Activated T-cell treated with anti-CD3 and anti-CD28 coated beads, Interleukin-2, amount 50 U/mL, for 48 hours (primary cell): ENCODE data around the gene AXIN1.
"Not testable (repeated sequence)": the region's sequence is repeated elsewhere in the genome, so short reads cannot be mapped to it uniquely, and the experiment has no call there.

Experiments
- DNase-seq, 2 experiments: peaks; one replicate each; pipeline ENCODE4 v3.0.0-alpha.2; 2020

The AXIN1 gene

GRCh38 chr16:331181-331814, 21.2 kb downstream of the AXIN1 start:
- not testable (repeated sequence) for DNase-seq

- DNase-seq, result no peak
These were observed 21.8 kb downstream of the AXIN1 start for GRCh38 chr16:330741-331140.

DNA sequence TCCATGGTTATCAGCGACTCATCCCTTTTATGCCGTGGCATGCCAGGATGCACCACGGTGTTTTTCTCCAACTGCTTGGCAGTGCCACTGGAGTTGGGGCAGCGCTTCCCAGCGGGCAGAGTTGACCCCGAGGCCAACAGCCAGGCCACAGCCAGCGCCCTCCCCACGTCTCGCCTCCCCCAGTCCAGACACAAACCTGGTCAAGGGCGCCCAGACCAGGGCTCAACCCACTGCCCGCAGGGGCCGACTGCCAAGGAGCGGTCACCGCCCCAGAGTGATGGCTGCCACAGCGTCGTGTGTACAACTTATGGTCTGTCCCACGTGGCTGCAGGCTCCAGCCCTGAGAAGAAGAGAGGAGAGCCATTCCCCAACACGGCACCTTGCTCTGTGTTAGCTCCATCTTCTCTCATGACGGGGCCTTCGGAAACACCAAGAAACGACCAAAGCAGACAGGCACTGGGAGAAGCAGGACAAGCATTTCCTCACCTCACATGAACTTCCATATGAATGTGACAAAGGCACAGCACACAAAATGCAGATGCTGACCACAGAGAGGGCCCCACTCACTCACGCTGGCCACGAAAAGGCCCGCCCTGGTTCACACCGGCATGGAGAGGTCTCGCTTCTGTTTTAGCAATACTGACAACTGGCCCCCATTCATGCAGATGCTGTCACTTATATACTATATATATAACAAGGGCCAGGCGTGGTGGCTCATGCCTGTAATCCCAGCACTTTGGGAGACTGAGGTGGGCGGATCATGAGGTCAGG, 27.0 kb downstream of the AXIN1 start:
- DNase-seq, result no peak

GRCh38 chr16:324451-325334, 27.8 kb downstream of the AXIN1 start:
- DNase-seq, result peak; percentile 62 to 66

DNA sequence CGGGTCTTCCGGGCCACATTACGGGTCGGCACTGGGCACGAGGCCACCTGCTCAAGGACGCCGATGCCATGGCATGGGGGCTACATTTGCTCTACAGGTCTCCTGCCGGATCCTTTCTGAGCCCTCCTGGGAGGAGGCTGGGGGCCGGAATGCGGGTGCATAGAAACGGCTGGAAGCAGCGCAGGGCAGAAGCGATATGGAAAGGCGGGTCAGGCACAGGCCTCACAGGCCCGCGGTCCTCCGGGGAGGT, 28.4 kb downstream of the AXIN1 start:
- DNase-seq, result no peak

- DNase-seq, result no peak
These were observed 29.9 kb downstream of the AXIN1 start for GRCh38 chr16:322476-323143.

DNA sequence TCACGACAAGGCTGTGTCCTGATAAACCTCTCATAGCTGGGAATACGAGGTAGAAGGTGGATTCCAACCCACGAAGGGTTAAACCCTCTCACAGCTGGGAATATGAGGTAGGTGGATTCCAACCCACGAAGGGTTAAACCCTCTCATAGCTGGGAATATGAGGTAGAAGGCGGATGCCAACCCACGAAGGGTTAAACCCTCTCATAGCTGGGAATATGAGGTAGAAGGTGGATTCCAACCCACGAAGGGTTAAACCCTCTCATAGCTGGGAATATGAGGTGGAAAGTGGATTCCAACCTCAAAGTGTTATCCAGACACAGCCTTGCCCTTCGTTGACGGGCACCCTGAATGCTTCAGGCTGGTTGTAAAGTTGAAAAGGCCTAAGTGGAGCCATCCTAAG, 31.0 kb downstream of the AXIN1 start:
- no peak for DNase-seq

DNA sequence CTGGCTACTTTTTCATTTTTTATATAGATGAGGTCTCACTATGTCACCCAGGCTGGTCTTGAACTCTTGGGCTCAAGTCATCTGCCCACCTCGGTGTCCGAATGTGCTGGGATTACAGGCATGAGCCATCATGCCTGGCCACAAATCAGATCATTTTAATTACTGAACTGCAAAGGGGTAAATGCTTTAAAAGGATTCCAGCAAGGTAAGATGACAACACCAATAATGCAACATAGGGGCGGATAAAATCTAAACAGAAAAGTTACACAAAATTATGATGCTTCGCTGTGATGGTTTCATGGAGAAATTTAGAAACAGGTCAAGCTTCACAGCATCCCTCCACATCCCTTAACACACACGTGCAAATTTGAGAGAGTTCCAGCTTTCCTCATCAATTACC, 32.3 kb downstream of the AXIN1 start:
- no peak for DNase-seq

DNA sequence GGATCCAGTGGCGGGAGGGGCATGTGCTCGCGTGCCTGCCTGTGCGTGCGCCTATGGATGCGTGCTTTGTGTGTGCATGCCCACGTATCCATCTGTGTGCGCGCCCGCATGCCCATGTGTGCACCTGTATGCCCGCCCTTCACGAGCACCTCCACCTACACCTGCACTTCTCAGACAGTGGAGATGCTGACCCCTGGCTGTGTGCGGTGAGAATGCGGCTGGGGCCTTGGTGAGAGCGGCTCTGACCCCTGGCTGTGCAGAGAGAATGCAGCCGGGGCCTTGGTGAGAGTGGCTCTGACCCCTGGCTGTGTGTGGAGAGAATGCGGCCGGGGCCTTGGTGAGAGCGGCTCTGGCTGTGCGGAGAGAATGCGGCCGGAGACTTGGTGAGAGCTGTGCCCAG, 33.9 kb downstream of the AXIN1 start:
- DNase-seq, result no peak

DNA sequence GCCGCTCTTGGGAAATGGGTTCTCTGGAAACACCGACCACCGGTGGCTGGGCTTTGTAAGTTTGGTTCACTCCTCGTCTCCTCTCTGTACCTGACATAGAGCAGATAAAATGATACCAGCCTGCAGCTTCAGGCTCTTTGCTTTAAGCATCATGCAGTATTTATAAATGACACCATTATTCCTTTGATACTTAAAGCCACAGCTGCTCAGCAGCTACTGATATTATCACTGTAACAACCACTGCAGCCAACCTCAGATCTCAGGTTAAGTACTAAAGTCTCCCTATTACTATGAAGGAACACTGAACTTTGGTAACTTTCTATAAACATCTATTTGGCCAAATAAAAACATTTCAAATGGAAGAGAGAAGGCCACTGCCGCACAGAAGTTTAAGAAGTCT, 34.9 kb downstream of the AXIN1 start:
- no peak for DNase-seq

DNA sequence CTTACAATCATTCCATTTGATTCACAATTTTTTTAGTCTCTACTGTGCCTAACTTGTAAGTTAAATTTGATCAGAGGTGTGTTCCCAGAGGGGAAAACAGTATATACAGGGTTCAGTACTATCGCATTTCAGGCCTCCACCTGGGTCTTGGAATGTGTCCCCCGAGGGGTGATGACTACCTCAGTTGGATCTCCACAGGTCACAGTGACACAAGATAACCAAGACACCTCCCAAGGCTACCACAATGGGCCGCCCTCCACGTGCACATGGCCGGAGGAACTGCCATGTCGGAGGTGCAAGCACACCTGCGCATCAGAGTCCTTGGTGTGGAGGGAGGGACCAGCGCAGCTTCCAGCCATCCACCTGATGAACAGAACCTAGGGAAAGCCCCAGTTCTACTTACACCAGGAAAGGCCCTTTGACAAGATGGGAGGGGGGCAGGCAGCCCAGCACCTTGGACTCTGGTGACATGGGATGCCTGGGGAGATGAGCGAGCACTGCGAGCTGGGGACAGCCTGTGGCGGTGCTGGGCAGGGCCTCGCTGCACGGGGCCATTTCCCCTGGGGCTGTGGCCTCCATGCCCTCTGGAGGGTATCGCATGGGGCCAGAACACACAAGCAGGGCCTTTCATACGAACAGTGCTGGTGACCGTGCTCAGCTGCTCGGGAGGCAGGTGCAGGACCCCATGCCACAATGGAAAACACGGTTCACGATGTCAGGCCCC, 35.6 kb downstream of the AXIN1 start:
- DNase-seq, result no peak

DNA sequence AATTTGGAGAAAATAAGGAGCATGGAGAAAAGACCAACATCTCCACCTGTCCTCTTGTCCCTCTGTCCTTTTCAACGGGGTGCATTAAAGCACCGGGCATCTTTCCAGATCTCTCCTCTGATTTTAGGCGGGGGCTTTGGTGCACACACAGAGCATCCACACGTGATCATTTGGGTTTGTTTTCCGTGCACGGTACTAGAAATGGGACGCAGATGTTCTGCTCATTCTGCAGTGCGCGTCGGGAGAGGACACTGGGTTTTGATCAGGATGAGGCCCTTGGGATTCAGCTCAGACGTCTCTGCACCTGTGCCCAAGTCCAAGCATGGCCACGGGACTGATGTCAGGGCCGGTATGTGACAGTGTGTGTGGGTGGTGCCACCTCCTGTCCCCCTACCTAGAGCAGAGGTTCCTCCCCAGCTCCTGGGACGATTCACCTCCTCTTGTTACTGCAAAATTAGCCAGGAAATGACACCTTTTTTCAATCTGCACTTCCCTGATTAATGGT, 37.7 kb downstream of the AXIN1 start:
- no peak for DNase-seq

DNA sequence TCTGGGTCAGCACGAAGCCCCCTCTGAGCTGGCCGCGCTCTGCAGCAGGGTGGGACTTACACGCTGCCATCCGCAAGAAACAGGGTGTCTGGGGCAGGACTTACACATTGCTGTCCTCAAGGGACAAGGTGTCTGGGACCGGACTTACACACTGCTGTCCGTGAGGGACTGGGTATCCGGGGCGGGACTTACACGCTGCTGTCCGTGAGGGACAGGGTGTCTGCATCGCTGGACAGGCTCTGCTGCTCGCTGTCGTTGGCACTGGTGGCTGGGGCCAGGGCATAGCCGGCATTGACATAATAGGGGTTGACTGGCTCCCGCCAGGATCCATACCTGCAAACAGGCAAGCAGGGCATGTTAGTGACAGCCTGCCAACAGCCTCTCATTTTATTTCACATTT, 38.2 kb downstream of the AXIN1 start:
- no peak for DNase-seq

DNA sequence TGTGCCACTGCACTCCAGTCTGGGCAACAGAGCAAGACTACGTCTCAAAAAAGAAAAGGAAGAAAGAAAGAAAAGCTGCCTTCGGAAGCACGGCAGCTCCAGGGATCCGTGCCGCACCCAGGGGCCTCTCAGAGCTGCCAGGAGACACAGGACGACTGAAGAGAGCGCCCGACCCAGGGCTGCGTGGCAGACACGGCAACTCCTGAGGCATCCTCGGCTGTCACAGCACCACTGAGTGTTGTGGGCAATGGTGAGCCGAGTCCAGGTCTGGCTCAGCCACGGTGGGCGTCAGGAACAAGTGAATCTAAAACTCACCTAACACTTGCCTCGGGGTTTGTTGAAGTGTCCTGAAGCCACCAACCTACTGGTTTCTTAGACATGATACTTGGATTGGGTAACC, 40.8 kb downstream of the AXIN1 start:
- no peak for DNase-seq

DNA sequence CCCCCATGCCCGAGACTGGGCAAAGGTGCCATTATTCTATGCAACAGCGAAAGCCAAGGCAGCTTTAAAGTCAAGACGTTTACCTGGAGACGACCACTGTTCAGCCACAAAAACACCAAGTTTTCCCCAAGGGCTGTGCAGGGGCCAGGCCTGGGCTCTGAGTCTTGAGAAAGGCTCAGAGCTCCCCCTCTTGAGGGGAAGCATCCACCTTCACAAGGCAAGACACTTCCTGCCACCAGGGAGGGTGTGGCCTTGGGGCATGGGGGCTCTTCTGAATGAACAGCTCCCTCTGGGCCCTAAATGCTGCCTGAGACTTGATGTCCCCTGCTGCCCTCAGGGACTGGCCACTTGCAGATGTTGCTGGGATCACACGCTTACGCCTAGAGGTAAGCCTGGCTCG, 43.0 kb downstream of the AXIN1 start:
- no peak for DNase-seq

DNA sequence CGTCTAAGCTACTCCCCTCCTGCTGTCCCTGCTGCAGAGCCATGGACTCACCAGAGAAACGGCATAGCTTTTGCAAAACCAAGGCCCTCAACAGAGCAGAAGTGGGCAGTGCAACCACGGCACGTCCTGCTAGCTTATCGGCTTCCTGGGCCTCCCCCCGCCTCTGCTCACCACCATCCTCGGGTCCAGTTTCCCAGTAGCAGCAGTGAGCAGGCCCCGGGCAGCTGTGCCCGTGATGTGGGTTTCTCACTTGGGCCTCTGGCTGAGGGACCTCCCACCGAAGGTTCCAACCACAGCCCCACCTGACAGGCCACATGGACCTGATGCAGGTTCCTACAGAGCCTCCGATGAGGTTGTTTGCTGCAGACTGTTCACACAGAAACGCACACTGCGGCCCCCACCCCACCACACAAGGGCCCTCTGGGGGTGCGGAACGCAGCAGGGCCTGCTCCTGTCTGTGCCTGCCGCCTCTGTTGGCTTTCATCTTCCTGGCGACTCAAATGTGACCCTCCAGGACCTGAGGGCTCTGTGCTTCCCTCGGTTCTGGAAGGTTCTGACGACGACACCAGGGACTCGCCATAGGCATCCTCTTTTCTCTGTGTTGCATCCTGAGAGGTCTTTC, 44.7 kb downstream of the AXIN1 start:
- no peak for DNase-seq

- no peak for DNase-seq
These were observed 45.6 kb downstream of the AXIN1 start for GRCh38 chr16:306911-307370.

GRCh38 chr16:305916-306626, 46.5 kb downstream of the AXIN1 start:
- no peak for DNase-seq

DNA sequence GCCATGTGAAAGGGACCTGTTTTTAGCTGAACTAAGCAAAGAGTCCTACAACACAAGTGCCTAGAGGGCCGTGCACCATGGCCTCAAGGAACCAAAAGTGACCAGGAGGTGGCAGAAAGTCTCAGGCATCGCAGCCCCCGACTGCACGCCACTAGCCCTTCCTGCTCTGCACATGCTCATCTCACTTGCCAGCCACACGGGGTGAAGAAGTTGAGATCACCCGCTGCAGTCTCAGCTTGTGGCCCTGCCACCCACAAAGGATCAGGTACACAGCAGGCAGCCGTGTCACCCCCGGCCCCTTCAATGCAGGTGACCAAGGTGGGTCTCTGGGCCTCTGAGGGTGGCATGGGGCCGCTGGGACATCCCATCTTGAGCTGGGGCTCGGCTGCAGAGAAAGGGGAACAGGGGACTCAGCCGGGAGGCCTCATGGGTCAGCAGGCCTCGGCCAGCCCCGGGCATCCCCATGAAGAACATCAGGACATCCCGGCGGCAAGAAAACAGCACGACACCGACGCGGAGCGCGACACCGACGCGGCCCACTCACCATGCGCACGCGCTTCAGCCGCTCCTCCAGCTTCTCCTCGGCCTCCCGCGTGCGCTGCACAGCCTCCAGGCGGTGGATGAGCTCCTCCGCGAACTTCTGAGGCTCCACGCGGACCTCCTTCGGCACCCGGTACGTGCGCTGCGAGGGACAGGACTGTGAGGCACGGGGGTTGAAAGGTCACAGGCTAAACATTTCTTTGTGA, 48.6 kb downstream of the AXIN1 start:
- DNase-seq, result no peak

GRCh38 chr16:301950-302349, 50.6 kb downstream of the AXIN1 start:
- DNase-seq, result no peak

- no peak for DNase-seq
These were observed 51.3 kb downstream of the AXIN1 start for GRCh38 chr16:301235-301634.
